Measurements from ENCODE around the gene WDR73.

The WDR73 gene

GRCh38 chr15:84598993-84599392 is 55.1 kb downstream of the WDR73 start:
- peak; percentile 76 for TF ChIP-seq CTCF (conservative IDR thresholded peaks at IDR 0.05; ENCODE audit: low read length)
- H3K4me3 ChIP-seq (ENCODE audit: low read length) = no peak overlapping the region
- peak; percentile 53 for DNase-seq (ENCODE audit: low read depth)

GRCh38 chr15:84598250-84598649 is 55.8 kb downstream of the WDR73 start:
- DNase-seq (ENCODE audit: low read depth) = no peak
- no peak overlapping the region for H3K4me3 ChIP-seq (ENCODE audit: low read length)
- no peak; the same call in 1 of the 2 replicates for TF ChIP-seq CTCF (conservative IDR thresholded peaks at IDR 0.05; ENCODE audit: low read length)

GRCh38 chr15:84597296-84597695 is 56.8 kb downstream of the WDR73 start:
- DNase-seq (ENCODE audit: low read depth) = no peak
- no peak for TF ChIP-seq CTCF (conservative IDR thresholded peaks at IDR 0.05; ENCODE audit: low read length)
- H3K4me3 ChIP-seq (ENCODE audit: low read length) = no peak overlapping the region

GRCh38 chr15:84595660-84596059 is 58.4 kb downstream of the WDR73 start:
- no peak overlapping the region for H3K4me3 ChIP-seq (ENCODE audit: low read length)
- no peak for TF ChIP-seq CTCF (conservative IDR thresholded peaks at IDR 0.05; ENCODE audit: low read length)
- DNase-seq (ENCODE audit: low read depth) = no peak

GRCh38 chr15:84594617-84595290 is 59.3 kb downstream of the WDR73 start:
- TF ChIP-seq CTCF (conservative IDR thresholded peaks at IDR 0.05; ENCODE audit: low read length) = no peak
- no peak for DNase-seq (ENCODE audit: low read depth)
- H3K4me3 ChIP-seq (ENCODE audit: low read length) = no peak overlapping the region

- no peak overlapping the region for H3K4me3 ChIP-seq (ENCODE audit: low read length)
- no peak for DNase-seq (ENCODE audit: low read depth)
- TF ChIP-seq CTCF (conservative IDR thresholded peaks at IDR 0.05; ENCODE audit: low read length) = no peak
These were observed 62.3 kb downstream of the WDR73 start for GRCh38 chr15:84591815-84592214.

- no peak overlapping the region for H3K4me3 ChIP-seq (ENCODE audit: low read length)
- no peak for TF ChIP-seq CTCF (conservative IDR thresholded peaks at IDR 0.05; ENCODE audit: low read length)
These were observed 63.7 kb downstream of the WDR73 start for GRCh38 chr15:84590406-84590805.

More at GRCh38 chr15:84590406-84590805, 63.7 kb downstream of the WDR73 start:
- no peak for DNase-seq (ENCODE audit: low read depth)

All from AG10803 (cell line).